Measurements from ENCODE around the gene ABCB1.

The ABCB1 gene

DNA sequence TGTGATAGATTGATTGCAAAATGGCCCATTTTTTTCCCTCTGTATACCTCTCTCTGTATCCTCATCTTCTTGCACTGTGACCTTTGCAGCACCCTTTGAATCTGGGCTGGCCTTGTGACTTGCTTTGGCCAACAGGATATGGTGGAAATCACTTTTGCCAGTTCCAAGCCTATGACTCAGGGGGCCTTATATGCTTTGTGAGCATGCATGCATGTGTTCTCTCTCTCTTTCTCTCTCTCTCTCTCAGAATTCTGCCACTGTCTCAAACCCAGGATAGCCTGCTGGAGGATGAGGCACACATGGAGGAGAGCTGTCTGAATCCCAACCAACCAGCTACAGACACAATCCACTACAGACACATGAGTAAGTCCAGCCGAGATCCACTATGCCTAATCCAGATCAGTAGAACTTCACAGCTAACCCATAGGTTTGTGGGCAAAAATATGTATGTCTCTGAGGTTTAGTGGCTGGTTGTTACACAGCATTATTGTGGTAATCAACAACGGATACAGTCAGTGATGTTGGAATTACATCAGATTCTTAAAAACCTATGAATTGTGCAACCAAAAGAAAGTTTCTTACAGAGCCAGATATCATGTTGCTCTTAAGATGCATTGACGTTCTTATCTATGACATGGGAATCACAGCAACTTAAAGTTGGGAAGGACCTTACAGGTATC is 83.4 kb downstream of the ABCB1 start:
- no peak for DNase-seq (ENCODE audit: low read depth in 2 of 3, low spot score in 2 of 3)

DNA sequence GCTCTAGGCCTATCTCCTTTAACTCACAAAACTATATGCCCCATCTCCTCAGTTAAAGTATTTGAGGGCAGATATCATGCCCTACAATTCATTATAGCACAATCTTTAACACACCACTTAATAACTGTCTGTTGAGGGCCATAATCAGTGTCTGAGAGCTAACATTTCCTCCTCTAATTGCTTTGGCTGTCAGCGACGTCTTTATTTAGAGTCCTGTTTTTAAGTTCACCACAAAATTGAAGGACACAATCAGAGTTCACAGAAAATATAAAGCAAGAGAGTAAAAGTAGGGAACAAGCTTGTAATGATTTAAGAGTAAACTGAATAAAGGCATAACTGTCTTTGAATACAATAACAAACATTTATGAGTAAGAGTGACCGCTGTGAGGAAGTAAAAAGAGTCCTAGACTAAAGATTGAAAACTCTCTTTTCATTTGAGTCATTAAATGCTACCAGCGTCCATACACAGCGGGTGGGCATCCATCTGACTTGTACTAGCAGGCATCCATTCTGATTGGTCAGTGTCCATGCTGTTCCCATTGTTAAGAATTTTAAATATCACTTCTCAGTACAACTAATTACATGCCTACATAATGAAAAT is 86.8 kb downstream of the ABCB1 start:
- no peak for DNase-seq (ENCODE audit: low read depth in 2 of 3, low spot score in 2 of 3)

DNA sequence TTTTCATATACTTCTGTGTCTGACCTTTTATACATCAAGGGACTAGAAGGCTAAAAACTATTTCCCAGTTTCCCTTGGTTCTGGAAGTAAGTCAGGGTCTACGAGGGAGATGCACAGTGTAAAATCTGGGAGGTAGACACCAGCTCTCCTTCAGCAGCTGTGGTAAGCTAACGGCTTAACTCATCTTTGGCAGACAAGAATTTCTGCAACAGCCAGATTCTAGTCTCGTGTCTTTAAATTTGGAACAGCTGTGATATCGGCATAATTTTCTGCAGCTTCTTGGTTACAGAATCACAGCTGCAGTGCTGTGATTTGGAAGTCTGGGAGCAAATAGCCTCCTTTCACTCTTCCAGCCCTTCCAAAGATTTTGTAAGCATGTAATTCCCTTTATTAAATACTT is 87.8 kb downstream of the ABCB1 start:
- DNase-seq (ENCODE audit: low read depth in 2 of 3, low spot score in 2 of 3), result no peak

DNA sequence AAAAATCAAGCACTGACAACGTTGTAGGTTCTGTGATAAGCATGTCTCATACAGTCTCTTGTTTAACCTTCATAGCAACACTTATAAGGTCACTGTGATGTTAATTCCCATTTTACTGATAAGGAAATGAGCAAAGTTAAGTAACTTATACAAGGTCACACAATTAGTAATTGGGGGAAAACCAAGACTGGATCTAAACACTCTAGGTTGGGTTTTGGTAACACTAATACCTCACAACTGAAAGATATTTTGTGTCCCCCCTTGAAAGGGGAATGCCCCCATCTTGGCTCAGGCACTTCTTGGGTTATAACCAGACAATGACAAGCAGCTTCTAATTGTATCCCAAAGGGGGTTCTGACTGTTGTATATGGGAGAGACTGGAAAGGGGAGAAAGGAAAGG is 89.2 kb downstream of the ABCB1 start:
- DNase-seq (ENCODE audit: low read depth in 2 of 3, low spot score in 2 of 3), result no peak

DNA sequence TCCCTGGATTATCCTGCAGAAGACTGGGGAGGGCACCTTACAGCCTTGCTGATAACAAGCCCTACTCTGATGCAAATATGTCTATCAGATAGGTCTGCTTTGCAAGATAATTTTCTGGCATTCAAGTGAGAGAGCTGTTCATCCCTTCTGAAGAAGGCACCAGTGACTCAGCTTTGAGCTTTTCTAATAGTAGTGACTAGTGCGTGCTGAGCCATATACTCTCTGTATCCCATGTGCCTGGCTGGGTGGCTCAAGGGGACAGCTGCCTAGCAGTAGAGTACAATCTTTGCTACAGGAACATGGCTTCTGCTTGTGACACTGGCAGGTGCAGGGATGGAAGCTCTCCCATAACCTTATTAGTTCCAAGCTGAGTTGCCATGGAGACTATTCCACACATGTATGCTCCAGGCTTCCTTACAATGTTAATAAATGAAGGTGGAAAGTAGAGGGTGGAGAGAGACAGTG is 90.2 kb downstream of the ABCB1 start:
- no peak for DNase-seq (ENCODE audit: low read depth in 2 of 3, low spot score in 2 of 3)

DNA sequence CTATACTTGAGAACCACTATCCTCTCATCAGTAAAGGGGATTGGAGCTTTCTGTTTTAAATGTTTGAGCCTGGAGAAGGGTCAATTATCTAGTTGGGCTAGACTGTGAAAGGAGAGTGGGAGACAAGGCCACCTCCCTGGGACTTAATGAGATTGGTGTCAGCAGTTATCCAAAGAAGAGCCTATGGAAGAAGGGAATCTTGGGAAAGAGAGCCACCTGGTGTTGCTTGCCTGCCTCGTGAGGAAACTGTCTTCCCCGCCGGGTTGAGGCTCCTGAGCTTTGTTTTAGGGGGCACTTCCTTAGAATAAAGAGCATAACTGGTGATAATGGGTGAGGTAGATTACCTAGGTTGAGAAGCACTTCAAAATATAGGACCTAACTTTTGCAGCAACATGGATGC is 93.2 kb downstream of the ABCB1 start:
- no peak for DNase-seq (ENCODE audit: low read depth in 2 of 3, low spot score in 2 of 3)

DNA sequence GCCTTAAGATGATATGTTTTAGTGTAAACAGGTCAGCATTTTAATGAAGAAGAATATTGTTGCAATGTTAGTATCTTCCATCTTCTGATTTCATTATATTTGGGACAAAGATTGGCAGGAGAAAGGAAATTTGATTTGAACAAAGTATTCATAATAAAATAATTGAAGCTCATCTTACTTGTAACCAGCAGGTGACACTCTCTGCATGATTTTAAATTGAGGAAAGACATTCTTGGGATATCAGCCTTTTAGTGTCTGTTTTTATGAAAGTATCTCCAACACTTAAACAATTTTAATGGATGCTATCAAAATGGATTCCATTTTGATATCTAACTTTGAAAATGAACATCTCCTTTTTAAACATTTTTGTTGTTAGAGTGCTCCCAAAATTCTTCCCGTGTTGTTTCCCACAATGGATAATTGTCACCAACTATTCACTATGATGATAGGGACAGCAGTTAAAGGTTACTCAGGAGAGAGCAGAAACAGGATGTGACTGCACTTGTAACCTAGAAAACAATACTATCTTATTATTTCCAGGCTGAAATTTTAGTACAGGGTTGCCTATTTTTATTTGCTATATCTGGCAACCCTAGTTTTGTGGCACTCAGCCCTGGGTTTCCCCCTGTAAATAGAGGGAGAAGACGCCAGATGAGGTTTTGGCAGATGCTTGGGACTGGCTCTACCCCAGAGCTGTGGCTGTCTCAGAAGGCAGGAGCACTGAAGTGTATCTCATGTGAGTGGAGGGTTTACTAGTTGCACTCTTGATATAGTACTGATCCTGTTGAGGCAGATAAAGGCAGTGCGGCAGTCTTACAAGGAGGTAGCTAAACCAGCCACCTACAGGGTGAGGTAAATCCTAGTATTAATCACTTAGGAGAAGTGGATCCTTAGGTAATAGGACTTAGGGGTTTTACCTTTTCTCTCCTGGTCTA is 94.2 kb downstream of the ABCB1 start:
- DNase-seq (ENCODE audit: low read depth in 2 of 3, low spot score in 2 of 3), result no peak

DNA sequence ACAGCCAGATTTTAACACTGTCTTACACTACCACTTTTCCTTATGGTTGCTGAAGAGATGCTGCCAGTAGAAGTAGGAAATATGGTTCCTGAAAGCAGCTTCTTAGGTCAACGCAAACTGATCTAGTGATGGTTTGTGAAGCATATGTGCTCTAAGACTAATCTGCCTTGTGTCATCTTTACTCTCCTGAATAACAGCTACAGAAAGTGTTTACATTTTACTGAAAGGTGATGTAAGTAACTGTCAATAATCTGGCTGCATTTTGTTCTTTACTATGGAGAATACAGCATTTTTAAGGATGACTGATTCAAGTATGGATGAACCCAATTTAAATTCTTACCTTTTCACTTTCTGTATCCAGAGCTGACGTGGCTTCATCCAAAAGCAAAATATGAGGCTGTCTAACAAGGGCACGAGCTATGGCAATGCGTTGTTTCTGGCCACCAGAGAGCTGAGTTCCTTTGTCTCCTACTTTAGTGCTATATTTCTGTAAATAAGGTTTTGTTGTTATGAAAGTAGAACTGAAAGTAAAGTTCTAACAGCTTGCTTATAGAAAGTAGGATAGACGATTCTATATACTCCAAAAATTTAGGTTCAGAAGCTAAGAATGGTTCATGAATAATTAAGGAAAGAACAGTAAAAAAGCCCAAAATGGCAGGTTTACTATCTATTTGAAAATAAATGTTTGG is 95.0 kb downstream of the ABCB1 start:
- no peak for DNase-seq (ENCODE audit: low read depth in 2 of 3, low spot score in 2 of 3)

DNA sequence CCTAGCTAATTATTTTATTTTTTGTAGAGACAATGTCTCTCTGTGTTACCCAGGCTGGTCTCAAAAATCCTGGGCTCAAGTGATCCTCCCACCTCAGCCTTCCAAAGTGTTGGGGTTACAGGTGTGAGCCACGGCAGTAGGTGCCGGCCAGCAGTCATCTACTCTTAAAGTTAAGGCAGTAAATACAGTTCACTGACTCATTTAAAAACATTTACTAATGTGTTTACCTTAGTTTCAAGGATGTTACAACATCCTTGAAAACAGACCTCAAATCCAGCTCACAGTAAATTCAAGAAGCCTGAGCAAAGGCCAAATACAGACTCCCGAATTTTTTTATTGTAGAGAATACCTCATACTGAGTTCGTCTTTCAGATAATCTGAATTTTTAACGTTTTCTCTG is 95.6 kb downstream of the ABCB1 start:
- no peak for DNase-seq (ENCODE audit: low read depth in 2 of 3, low spot score in 2 of 3)

DNA sequence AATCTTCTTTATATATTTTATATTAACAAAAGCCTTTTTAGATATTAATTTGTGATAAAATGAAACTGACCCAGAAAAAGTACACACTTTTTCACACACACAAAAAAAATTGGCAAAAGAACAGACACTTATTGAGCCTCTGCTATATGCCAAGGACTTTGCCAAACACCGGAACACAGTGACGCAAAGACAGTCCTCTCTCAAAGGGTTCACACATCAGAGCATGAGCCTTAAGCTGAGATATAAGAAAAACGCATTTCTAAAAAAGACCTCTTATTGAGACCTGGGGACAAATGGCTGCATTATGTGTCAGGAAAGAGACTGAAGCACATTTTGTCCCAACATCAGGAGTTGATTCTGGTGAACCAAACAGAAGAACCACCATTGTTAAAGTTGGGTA is 101.2 kb downstream of the ABCB1 start:
- DNase-seq (ENCODE audit: low read depth in 2 of 3, low spot score in 2 of 3), result no peak

DNA sequence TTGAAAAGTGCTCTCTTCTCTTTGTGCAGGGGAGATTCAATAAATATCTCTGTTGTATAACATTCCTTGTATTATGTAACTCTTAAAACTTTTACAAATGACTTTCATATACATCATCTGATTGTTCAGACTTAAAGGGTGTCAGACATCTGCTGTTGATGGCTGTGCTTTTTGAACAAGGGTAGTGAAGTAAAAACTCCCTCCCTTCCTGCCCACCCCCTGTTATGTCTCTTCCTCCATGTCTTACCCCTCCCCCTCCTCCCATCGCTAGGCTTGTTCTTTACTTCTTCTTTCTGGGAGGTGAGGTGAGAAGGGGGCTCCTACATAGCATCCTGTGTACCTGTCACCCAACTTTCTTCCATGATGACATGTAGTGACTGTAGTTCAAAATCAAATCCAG is 101.8 kb downstream of the ABCB1 start:
- DNase-seq (ENCODE audit: low read depth in 2 of 3, low spot score in 2 of 3), result no peak

DNA sequence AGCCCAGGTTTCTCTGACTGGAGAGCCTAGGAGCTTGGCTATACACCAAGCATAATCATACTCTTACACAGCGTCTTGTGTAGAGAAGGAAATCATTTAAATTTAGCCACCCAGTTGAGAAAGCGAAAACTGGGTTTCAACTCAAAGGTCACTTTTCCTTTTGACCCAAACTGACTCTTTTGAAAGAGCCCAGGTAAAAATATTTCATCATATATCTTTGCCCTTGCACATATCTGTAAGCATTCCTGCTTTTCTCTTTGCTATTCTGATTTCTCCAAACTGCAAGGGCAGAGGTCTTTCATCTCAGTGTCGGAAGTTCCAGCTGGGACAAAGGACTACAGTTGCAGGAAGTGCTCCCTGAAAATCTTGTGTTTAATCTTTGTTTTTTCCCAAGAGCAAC is 103.2 kb downstream of the ABCB1 start:
- no peak for DNase-seq (ENCODE audit: low read depth in 2 of 3, low spot score in 2 of 3)

DNA sequence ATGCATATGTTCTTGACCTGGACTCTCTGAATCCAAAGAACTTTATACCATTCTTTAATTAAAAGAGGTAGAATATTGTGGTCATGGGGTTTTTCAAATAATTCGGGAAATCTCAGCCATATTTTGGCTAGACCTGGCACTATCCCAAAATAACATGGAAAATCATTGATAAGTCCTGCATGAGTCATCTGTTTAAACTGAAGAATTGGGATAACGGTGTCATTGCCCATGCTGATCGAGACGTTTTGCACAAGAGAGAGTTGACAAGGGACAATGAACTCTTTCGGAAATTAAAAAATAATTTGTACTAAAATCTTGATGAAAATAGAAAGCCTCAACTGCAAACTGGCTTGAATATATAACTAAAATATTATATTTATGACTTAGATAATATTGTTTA is 105.3 kb downstream of the ABCB1 start:
- no peak for DNase-seq (ENCODE audit: low read depth in 2 of 3, low spot score in 2 of 3)

DNA sequence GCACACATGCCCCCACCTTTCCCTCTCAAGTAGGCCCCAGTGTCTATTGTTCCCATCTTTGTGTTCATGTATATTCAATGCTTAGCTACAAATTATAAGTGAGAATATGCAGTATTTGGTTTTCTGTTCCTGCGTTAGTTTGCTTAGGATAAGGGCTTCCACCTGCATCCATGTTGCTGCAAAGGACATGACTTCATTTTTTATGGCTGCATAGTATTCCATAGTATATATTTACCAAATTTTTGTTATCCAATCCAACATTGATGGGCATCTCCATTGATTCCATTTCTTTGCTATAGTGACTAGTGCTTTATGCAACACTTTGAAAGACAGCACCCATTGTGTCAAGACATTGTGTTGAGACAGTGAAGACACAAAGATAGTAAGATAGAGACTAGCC is 106.2 kb downstream of the ABCB1 start:
- no peak for DNase-seq (ENCODE audit: low read depth in 2 of 3, low spot score in 2 of 3)

DNA sequence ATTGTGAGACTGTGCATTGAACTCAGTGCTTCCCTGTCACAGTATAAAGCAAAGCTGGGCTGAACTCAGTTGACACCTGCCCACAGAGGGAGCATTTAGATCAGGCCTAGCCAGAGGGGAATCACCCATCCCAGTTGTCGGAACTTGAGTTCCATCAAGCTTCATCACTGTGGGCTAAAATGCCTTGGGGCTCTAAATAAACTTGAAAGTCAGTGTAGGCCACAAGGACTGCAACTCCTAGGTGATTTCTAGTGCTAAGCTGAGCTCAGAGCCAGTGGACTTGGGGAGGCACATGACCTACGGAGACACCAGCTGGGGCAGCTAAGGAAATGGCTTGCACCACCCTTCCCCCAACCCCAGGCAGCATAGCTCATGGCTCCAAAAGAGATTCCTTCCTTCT is 117.6 kb downstream of the ABCB1 start:
- no peak for DNase-seq (ENCODE audit: low read depth in 2 of 3, low spot score in 2 of 3)

DNA sequence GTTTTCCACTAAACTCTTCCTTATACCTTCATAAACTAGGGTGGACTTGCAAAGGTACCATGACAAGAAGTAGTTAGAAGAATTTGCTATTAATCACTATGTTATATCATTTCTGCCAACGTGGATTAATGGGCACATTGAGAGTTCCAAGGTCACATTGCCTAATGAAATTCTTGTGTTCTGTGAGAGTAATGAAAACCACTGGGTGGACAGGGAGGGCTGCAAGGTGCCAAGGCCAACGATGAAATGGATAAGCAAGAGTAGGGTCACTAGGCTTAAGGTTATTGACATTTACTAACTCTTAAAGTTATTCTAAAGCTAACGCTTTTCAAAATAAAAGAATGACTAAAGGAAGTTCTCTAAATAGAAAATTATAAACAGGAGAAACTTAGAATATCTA is 118.6 kb downstream of the ABCB1 start:
- DNase-seq (ENCODE audit: low read depth in 2 of 3, low spot score in 2 of 3), result no peak

DNA sequence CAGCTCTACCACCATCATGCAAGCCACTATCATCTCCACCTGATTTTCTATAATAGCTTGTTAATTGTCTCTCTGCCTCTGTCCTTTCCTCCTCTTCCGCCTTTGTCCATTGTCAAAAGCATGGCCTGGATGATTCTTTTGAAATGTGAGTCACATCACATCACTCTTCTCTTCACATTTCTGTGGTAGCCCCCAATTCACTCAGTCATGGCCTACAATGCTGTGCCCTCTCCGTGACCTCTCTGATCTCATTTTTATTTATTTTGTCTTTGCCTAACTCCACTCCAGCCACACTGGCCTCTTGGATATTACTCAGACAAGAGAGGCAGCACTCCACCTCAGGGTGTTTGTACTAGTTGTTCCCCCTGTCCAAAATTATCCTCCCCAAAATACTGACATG is 120.3 kb downstream of the ABCB1 start:
- no peak for DNase-seq (ENCODE audit: low read depth in 2 of 3, low spot score in 2 of 3)

DNA sequence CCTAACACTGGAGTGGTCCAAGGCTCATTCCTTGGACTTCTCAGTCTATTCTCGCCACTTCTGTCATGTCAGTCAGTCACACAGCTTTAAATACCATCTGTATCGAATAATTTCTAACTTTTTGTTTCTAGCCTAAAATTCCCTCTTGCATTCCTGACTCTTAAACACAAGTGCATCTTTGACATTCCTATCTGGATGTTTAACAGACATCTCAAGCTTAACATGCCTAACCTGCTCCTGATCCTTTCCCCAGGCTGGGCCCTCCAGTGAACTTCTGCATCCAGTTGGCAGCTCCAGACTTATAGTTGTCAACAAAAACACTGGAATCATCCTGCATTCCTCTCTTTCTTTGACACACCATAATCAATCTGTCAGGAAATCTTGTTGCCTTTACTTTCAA is 120.7 kb downstream of the ABCB1 start:
- DNase-seq (ENCODE audit: low read depth in 2 of 3, low spot score in 2 of 3), result no peak

DNA sequence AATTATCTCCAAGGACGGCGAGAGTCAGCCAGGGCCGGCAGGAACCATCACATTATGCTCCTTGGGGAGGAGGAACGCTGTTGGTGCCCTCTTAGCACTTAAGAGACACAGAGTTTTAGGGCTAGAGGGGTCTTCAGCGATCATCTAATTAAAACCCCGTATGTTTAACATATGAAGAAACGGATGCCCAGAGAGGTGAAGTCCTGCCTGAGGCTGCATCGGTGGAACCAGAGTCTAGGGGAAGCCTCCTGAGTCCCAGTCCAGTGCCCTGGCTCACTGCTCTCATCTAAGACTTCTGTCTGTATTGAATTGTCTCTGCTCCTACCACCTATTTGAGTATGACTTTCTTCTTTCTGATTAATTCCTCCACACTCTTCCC is 124.5 kb downstream of the ABCB1 start:
- DNase-seq (ENCODE audit: low read depth in 2 of 3, low spot score in 2 of 3), result no peak

DNA sequence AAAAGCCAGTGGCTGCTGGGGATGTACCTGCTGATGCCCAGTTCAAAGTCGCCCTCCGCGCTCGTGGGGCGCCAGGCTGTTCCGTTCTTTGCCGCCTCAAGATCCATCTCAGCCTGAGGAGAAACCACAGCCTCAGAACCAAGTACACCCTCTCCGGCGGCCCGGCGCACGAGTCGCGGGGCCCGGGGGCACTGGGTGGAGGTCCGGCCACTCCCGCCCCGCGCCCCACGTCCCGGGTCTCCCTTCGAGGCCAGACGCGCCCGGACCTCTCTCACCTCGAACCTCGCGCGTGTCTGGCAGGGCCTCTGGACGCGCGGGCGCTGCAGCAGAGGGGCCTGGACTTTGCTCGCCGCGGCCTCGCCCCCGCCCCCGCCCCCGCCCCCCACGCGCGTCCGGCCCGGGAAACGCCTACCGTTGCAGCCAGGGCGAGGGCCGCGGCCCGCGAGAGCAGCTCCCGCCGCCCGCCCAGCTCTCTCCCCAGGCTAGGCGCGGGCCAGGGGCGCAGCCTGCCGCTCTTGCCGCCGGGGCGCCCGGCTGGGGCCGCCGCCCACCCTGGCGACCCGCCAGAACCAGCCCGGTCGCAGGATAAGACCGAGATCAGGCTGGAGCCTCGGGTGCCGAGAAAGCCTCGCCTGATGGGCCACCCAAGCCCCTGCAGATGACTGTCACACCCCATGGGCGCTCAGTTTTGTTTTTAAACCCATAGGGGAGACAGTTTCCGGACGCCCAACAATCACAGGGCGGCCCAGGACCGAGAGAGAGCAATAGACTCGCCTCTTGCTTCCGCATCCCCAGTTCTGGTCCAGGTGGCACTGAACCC is 125.1 kb downstream of the ABCB1 start, which contains the start of gene ABCB4:
TSS of gene ABCB4 (minus strand) at position 322 of the 820 bp plus-strand sequence. CDS start at position 107, 215 bp downstream.
- DNase-seq (ENCODE audit: low read depth in 2 of 3, low spot score in 2 of 3), result no peak
